Thyroid gland (tissue), 4 donors: Measurements from ENCODE around the gene BAG3.
"Not testable (repeated sequence)": the region's sequence is repeated elsewhere in the genome, so short reads cannot be mapped to it uniquely, and the experiment has no call there.

Experiments
- POLR2A ChIP-seq, 2 donors: fragments of 450-650 bp; IDR thresholded peaks; one replicate each; pipeline ENCODE4 v1.6.1; 2017; ENCODE audit warnings: antibody characterized with exemption in 2 of 2, mild to moderate bottlenecking in 2 of 2, moderate library complexity in 1 of 2
- TF ChIP-seq, protein P1 (sequence below), 6 experiments: fragments of 200-600 bp in 3 of 6; fragments of 450-650 bp in 3 of 6; sonication (generic) in 3 of 6; IDR thresholded peaks; one replicate each; pipeline ENCODE4 v1.5.1; 2016 to 2019; ENCODE audit warnings: antibody characterized with exemption in 6 of 6, mild to moderate bottlenecking in 2 of 6, inconsistent platforms in 1 of 6, moderate library complexity in 1 of 6

DNA sequence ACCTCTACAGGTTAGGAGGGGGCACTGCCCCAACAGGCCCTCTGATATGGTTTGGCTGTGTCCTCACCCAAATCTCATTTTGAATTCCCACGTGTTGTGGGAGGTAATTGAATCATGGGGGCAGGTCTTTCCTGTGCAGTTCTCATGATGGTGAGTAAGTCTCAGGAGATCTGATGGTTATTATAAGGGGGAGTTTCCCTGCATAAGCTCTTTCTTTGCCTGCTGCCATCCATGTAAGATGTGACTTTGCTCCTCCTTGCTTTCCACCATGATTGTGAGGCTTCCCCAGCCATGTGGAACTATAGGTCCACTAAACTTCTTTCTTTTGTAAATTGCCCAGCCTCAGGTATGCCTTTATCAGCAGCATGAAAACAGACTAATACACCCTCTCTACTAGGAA is 59.8 kb downstream of the BAG3 start:
- TF ChIP-seq, protein P1, sequence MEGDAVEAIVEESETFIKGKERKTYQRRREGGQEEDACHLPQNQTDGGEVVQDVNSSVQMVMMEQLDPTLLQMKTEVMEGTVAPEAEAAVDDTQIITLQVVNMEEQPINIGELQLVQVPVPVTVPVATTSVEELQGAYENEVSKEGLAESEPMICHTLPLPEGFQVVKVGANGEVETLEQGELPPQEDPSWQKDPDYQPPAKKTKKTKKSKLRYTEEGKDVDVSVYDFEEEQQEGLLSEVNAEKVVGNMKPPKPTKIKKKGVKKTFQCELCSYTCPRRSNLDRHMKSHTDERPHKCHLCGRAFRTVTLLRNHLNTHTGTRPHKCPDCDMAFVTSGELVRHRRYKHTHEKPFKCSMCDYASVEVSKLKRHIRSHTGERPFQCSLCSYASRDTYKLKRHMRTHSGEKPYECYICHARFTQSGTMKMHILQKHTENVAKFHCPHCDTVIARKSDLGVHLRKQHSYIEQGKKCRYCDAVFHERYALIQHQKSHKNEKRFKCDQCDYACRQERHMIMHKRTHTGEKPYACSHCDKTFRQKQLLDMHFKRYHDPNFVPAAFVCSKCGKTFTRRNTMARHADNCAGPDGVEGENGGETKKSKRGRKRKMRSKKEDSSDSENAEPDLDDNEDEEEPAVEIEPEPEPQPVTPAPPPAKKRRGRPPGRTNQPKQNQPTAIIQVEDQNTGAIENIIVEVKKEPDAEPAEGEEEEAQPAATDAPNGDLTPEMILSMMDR (IDR thresholded peaks at IDR 0.05) = not testable (repeated sequence)
- TF ChIP-seq POLR2A (IDR thresholded peaks at IDR 0.05) = not testable (repeated sequence)
